T1000 (cell line): ENCODE measurements around the gene PGLYRP2.
"Not testable (repeated sequence)": the region's sequence is repeated elsewhere in the genome, so short reads cannot be mapped to it uniquely, and the experiment has no call there.

Experiments
- DNase-seq: peaks from one replicate; lab custom pipeline; 2025; ENCODE audit warnings: mixed read lengths; lab: John Stamatoyannopoulos, UW

The PGLYRP2 gene

GRCh38 chr19:15487038-15487437, 7.7 kb upstream of the PGLYRP2 start:
- no peak for DNase-seq

- DNase-seq, result not testable (repeated sequence)
Measured at GRCh38 chr19:15485768-15486167, 6.5 kb upstream of the PGLYRP2 start.

- DNase-seq, result not testable (repeated sequence)
Measured at GRCh38 chr19:15480996-15481395, 1.7 kb upstream of the PGLYRP2 start.

DNA sequence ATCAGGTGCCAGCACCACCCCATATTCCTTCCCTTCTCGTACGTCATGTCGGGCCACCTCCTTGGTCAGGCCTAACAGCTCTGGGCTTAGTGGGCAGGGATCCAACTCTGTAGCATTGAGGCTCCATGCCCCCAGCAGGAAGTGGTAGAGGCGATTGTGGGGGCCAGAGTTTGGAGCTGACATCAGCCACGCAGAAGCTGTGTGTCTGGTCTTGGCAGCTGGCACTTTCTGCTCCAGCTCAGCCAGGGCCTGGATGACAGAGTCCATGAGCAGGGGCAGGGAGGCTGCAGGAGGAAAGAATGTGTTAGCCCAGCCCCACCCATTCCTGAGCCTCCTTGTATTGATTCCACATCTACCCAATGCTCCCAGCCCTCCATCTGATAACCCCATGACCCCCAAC, 3.0 kb downstream of the PGLYRP2 start:
- DNase-seq, result no peak

DNA sequence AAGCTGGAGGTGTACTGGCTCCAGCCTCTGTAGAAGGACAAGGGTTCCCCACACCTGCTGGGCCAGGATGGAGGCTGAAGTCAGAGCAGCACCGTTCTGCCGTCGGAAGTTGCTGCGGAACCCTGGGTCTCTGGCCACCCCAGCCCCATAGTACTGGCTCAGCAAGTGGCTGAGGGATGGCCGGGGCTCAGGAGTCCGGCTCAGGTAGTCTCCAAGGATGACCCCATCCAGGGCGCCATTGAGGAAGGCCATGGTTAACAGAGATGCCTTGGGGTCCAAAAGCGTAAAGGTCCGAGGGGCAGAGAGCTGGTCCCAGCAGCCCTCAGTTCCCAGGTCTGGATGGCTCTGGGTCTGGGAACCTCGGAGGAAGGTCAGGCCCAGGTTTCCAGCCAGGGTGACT, 3.7 kb downstream of the PGLYRP2 start:
- no peak for DNase-seq

DNA sequence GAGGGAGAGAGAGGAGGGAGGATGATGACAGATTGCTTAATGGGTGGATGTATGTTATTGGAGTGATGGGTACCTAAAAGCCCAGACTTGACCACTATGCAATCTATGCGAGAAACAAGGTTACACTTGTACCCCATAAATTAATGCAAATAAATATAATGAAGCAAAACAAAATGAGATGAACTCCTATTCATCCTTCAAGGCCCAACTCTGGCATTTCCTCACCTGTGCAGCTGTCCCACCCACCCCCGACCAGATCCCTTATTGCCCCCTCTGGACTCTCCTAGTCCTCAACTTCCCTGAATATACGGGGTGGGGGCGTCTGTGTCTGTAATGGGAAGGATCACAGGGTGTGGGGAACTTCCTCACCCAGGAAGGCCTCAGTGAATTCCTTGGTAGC, 4.1 kb downstream of the PGLYRP2 start:
- no peak for DNase-seq

GRCh38 chr19:15473821-15474220, 5.5 kb downstream of the PGLYRP2 start:
- DNase-seq, result not testable (repeated sequence)

- no peak for DNase-seq
Measured at GRCh38 chr19:15471639-15472101, 7.6 kb downstream of the PGLYRP2 start.

- DNase-seq, result no peak
Measured at GRCh38 chr19:15469513-15470297, 9.6 kb downstream of the PGLYRP2 start.

DNA sequence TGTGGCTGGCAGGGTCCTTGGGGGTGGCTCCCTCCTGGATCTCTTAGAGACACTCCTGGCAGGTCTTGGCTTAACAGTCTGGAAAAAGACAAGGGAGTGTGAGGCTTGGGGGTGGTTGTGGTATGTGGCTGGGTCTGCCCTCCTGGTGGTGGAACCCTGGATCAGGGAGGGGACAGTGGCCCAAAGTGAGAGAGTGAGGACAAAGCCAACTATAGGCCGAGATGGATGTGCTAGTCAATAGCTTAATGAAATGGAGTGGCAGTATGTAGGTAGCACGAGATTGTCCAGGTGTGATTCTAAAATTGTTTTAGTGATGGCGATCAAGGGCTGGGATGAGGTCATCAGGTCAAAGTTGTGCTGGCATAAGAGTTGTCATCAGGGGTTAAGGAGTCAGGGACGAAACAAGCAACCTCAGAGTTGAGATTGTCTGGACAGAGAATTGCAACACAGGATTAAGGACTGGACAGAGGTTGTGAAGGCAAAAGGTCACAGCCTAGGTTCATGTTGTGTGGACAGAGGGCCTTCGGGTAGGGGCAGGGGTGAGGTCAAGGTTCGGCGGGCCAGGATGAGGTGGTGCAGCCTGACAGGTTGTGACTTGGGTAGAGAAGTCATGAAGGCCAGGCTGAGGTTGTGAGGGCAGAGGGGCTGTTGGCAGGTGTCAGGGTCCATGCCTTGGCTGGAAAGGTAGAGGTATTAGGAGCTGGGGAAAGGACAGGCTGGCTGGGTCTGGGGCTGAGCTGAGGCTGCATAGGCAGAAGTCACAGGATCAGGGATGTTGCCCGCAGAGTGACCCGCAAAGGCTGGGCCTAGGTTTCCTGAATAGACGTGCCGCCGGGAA, 10.4 kb downstream of the PGLYRP2 start:
- DNase-seq, result no peak

DNA sequence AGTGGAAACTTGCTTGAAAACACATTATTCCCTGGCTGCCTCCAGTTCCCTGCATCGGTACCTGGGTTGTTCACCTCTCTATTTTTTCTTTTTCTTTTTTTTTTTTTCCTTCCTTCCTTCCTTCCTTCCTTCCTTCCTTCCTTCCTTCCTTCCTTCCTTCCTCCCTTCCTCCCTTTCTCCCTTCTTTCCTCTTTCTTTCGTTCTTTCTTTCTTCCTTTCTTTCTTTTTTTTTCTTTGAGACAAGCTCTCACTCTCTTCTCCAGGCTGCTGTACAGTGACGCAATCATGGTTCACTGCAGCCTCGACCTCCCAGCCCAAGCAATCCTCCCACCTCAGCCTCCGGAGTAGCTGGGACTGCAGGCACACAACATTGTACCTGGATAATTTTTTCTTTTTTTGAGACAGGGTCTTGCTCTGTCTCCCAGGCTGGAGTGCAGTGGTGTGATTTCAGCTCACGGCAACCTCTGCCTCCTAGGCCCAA, 11.5 kb downstream of the PGLYRP2 start:
- DNase-seq, result no peak

- DNase-seq, result no peak
Measured at GRCh38 chr19:15466851-15467733, 12.2 kb downstream of the PGLYRP2 start.

DNA sequence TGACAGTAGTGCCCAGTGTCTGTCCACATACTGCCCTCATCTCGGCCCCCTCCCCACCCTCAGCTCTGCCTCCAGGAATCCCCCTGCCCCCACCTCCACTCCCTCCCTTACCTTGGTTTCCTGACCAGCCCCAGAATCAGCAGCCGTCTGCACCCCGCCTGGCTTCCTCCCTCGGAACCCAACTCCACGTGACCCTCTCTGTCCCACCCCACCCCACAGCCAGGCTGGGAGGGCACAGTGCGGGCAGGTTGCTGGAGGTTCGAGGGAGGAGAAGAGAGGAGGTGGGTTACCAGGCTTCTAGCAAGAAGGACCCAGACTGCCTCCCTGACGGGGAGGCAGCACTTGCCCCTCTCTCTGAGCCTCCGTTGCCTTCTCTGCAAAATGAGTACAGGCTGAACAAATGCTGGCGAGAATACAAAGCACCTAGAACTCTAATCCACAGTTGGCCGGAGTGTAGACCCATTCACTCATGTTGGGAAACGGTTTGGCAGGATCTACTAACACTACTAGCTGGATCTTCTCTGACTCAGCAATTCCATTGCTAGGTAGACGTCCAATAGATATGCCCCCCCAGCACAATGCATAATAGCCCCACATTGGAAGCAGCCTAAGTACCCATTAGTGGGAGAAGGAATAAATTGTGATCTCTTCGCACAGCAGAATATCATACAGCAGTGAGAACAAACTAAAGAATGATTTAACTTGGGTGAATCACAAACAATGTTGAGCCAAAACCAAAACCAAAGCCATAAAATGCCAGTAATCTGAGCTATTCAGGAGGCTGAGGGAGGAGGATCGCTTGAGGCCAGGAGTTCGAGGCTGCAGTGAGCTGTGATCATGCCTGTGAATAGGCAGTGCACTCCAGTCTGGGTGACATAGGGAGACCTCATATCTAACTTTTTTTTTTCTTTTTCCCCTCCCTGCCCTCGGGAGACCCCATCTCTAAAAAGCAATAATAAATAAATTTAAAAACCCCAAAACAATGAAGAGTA, 14.6 kb downstream of the PGLYRP2 start, which contains the start of gene RASAL3:
Gene RASAL3 (minus strand): TSS at position 151 of the 992 bp plus-strand sequence. CDS start 186 bp downstream, outside the sequence.
- no peak for DNase-seq

GRCh38 chr19:15463861-15464371, 15.4 kb downstream of the PGLYRP2 start:
- no peak for DNase-seq

GRCh38 chr19:15461694-15462093, 17.6 kb downstream of the PGLYRP2 start:
- DNase-seq, result no peak

DNA sequence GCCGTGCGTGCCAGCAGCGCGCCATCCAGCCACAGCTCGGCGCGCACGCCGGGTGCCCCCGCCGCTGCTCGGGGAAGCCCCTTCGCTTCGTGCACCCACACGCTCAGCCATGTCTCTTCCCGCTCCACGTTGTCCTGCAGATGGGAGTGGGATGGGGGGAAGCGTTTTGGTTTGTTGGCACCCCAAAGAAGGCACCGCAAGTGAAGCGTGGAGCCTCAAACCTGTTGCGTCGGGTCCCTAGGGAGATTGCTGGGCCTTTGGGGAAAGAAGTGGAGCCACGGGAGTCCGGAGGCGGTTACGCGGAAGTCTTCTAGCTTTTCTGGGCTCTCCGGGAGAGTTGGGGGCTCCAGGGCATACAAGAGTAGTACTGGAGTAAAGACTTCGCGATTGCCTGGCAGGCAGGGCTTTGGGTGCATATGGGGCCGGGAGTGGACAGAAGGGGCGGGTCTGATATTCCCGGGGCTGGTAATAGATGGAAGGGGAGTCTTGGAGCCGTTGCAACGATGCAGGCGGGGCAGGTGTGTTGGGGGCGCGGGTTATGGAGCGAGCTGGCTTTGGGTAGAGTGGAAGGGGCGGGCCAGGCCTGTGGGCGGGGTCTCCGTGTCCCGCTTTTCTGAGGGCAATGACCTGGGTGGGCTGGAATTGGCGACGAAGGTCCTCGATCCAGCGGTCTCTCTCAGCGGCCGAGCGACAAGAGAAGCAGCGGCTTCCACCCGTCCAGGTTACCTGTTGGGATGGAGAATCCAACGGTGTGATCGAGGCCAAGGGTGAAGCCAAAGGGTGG, 21.4 kb downstream of the PGLYRP2 start:
- no peak for DNase-seq

DNA sequence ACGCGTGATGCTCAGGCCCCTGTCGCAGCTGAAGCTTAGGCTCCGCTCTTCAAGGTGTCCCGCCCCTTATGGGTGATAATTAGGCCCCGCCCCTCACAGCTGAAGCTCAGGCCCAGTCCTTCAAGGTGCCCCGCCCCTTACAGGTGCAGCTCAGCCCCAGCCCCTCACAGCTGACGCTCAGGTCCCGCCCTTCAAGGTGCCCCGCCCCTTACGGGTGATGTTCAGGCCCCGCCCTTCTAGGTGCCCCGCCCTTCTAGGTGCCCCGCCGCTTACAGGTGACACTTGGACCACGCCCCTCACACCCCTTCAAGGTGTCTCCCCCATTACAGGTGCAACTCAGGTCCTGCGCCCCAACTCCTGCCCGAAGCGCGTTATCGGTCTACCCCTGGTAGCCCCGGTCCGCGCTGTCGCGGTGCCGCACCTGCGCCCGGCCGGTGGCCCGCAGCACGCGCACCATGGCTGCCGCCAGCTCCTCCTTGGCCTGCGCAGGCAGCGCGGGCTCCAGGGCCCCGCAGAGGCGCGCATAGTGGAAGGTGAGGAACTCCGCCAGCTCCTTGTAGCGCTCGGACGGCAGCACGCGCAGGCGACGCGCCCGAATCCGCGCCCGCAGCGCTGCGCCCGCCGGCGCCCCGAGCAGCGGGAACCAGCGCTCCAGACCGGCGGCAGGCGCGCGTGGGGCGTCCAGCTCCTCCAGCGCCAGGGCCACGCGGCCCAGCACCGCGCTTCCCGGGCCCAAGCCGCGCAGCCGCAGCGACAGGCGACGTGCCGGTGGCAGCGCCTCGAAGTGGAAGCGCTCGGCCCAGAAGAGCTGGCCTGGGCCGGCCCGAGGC, 22.2 kb downstream of the PGLYRP2 start:
- no peak for DNase-seq

- DNase-seq, result no peak
Measured at GRCh38 chr19:15456441-15456840, 22.9 kb downstream of the PGLYRP2 start.

- no peak for DNase-seq
Measured at GRCh38 chr19:15455996-15456395, 23.3 kb downstream of the PGLYRP2 start.
